HCT116 (cell line): ENCODE data around the gene MOB2.

Experiments
- ATF3 ChIP-seq: IDR thresholded peaks from 2 replicates; pipeline ENCODE4 v1.6.1; 2012
- CEBPB ChIP-seq: IDR thresholded peaks from 2 replicates; pipeline ENCODE4 v1.6.1; 2012; ENCODE audit warnings: low read depth
- EZH2 ChIP-seq: fragments of 200-600 bp; sonication (generic); IDR thresholded peaks from 2 replicates; pipeline ENCODE4 v1.6.1; 2017; ENCODE audit warnings: antibody characterized with exemption, mixed run types
- EZH2phosphoT487 ChIP-seq: fragments of 200-600 bp; IDR thresholded peaks from 2 replicates; pipeline ENCODE4 v1.6.1; 2018; ENCODE audit warnings: antibody characterized with exemption, borderline replicate concordance
- POLR2A ChIP-seq: IDR thresholded peaks from 2 replicates; pipeline ENCODE4 v1.7.0; 2011; ENCODE audit warnings: borderline replicate concordance; ENCODE audit not compliant: insufficient read depth, insufficient read length; ENCODE audit errors: extremely low read depth
- SIN3A ChIP-seq: IDR thresholded peaks from 2 replicates; pipeline ENCODE4 v1.6.1; 2012; ENCODE audit warnings: low read depth
- SRF ChIP-seq: IDR thresholded peaks from 2 replicates; pipeline ENCODE4 v1.6.1; 2012; ENCODE audit warnings: low read depth
- ZNF274 ChIP-seq: fragments of 200-500 bp; sonication (Bioruptor generic); IDR thresholded peaks from 2 replicates; pipeline ENCODE4 v1.6.1; 2014; ENCODE audit warnings: mild to moderate bottlenecking, low read depth, low read length, inconsistent platforms
- TF ChIP-seq, protein P1 (sequence below), 3 experiments: fragments of 200-600 bp in 1 of 3; sonication (generic) in 1 of 3; IDR thresholded peaks in 2 of 3; conservative IDR thresholded peaks in 1 of 3; 2 replicates each; pipeline ENCODE4 v1.5.1; 2012 to 2017; ENCODE audit warnings: low read depth in 2 of 3, low read length in 2 of 3, antibody characterized with exemption in 1 of 3, borderline replicate concordance in 1 of 3, control low read depth in 1 of 3, mild to moderate bottlenecking in 1 of 3, mixed read lengths in 1 of 3, mixed run types in 1 of 3, moderate library complexity in 1 of 3; ENCODE audit not compliant: insufficient read depth in 1 of 3

- no peak for TF ChIP-seq ATF3
- TF ChIP-seq, protein P1, sequence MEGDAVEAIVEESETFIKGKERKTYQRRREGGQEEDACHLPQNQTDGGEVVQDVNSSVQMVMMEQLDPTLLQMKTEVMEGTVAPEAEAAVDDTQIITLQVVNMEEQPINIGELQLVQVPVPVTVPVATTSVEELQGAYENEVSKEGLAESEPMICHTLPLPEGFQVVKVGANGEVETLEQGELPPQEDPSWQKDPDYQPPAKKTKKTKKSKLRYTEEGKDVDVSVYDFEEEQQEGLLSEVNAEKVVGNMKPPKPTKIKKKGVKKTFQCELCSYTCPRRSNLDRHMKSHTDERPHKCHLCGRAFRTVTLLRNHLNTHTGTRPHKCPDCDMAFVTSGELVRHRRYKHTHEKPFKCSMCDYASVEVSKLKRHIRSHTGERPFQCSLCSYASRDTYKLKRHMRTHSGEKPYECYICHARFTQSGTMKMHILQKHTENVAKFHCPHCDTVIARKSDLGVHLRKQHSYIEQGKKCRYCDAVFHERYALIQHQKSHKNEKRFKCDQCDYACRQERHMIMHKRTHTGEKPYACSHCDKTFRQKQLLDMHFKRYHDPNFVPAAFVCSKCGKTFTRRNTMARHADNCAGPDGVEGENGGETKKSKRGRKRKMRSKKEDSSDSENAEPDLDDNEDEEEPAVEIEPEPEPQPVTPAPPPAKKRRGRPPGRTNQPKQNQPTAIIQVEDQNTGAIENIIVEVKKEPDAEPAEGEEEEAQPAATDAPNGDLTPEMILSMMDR (IDR thresholded peaks at IDR 0.05 in 2 of 3, conservative IDR thresholded peaks at IDR 0.05 in 1 of 3; ENCODE audit: borderline replicate concordance in 1 of 3, insufficient read depth in 1 of 3, low read depth in 2 of 3, low read length in 2 of 3): no peak
- TF ChIP-seq SIN3A: no peak
- TF ChIP-seq POLR2A: no peak
- no peak for TF ChIP-seq EZH2phosphoT487
- no peak for TF ChIP-seq EZH2
- TF ChIP-seq SRF: no peak
- no peak for TF ChIP-seq CEBPB
- TF ChIP-seq ZNF274: no peak
Measured at GRCh38 chr11:1467270-1467669, 19.3 kb downstream of the MOB2 start.
